Middle frontal gyrus (tissue), 1 donor: ENCODE measurements around the gene CAMK2G.
"Not testable (repeated sequence)": the region's sequence is repeated elsewhere in the genome, so short reads cannot be mapped to it uniquely, and the experiment has no call there.

Experiments
- DNase-seq: peaks from one replicate; pipeline ENCODE4 v3.0.0-alpha.2; 2015; ENCODE audit warnings: low spot score; ENCODE audit errors: extremely low spot score

The CAMK2G gene

DNA sequence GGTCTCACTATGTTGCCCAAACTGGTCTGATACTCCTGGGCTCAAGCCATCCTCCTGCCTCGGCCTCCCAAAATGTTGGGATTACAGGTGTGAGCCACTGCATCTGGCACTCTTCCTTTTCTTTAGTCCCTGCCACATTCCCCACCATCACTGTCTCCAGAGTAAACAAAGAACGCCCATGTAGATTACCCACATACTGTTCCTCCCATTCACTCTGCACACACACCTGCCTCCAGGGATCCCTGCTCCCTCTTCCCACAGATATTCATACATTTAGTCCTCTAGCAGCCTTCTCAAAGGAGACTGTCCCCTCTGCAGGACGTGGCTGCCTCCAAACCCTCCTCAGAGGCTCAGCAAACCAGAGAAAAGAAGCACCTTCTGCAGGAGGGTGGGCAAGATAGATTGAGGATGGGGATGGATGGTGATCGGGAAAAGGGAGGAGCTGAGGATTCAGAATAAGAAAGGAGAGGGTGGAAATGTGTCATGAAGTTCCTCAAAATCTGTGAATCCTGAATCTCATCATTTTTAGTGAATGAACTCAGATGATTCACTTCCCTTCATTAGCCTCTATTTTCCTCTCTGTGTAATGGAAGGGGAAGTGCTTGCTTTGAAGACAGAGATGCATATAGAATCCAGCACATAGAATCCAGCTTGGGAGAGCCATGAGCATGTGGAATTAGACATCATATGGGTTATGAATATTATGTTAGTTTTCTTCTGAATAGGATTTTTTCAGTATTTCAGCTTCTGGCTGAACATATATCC lies 31.1 kb upstream of the CAMK2G start:
- DNase-seq, result no peak

GRCh38 chr10:73902351-73902750 lies 28.0 kb upstream of the CAMK2G start:
- DNase-seq, result no peak

GRCh38 chr10:73901261-73901660 lies 26.9 kb upstream of the CAMK2G start:
- DNase-seq, result no peak

DNA sequence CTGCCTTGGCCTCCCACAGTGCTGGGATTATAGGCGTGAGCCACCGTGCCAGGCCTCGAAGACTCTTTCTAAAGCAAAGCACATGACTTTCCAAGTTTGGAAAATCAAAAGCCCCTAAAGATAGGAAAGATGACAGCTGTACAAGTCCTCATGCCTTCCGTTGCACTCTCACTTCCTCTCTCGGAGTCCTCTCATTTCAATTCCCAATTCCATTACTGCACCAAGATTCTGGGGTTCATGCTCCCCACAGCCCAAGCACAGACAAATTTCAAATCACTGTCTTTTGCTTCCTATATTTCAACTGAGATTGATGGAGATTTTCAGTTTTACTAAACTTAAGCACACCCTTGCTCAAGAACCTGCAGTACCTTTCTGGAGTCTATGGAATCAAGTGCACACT lies 25.7 kb upstream of the CAMK2G start:
- DNase-seq, result no peak

- no peak for DNase-seq
Measured at GRCh38 chr10:73899423-73899822, 25.1 kb upstream of the CAMK2G start.

GRCh38 chr10:73898730-73899410 lies 24.5 kb upstream of the CAMK2G start:
- DNase-seq, result no peak

GRCh38 chr10:73897693-73898092 lies 23.3 kb upstream of the CAMK2G start:
- DNase-seq, result no peak

DNA sequence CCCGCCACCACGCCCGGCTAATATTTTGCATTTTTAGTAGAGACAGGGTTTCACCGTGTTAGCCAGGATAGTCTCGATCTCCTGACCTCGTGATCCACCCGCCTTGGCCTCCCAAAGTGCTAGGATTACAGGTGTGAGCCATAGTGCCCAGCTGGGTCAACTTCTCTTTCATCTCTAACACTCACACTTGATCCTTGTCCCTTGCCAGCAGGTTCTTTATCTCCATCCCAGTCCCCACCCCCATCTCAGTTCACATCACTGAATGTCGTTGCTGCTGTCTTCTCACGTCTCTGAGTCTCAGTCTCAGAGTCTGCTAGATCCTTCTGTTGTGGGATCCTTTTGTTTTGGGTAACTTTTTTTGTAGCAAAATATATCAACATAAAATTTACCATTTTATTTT lies 21.0 kb upstream of the CAMK2G start:
- not testable (repeated sequence) for DNase-seq

- no peak for DNase-seq
Measured at GRCh38 chr10:73894245-73894971, 20.1 kb upstream of the CAMK2G start.

DNA sequence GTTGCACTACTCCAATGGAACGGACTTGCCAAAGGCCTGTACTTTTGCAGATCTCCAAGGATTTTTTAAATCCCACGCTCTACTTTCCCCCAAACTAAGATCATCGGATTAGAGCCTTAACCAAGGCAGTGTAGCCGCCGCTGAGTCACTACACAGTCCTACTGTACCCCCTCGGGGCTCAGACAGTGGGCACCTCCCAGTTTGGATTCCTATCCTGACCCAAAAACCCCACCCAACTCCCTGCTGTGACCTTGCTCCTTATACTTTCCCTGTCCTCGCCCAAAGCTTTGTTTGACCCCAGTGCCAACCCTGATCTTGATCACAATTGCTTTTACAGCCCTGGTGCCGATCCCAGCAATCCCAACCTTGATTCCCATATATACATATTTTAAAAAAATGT lies 19.1 kb upstream of the CAMK2G start:
- DNase-seq, result no peak

DNA sequence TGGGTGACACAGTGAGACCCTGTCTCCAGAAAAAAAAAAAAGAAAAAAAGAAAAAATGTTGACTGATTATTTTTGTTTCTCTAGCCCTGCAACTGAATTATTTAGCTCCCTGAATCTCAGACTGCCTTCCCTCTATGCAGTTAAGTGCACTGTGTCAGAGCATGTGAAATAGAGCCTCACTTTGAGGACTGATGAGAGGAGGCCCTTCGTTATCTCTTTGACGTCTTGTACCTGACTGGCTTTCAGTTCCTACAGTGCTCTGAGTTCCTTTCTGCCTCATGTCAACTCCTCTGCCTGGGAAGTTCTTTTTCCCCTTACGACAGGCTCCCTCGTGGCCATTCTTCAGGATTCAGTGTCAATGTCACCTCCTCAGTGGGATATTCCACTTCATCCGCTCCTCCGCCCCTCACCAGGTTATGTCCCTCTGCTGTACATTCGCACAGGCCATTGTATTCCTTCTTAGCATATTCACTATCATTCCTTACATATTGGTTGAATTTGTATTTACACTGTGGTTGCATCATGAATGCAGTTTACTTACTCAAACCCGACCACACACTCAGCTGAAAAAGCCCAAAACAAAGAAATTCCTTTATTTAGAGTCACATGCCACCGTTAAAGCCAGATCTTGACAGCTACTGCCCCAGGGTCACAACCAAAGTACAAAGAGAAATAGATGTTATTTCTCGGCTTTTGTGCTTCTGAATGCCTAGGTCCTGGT lies 18.1 kb upstream of the CAMK2G start:
- DNase-seq, result no peak

DNA sequence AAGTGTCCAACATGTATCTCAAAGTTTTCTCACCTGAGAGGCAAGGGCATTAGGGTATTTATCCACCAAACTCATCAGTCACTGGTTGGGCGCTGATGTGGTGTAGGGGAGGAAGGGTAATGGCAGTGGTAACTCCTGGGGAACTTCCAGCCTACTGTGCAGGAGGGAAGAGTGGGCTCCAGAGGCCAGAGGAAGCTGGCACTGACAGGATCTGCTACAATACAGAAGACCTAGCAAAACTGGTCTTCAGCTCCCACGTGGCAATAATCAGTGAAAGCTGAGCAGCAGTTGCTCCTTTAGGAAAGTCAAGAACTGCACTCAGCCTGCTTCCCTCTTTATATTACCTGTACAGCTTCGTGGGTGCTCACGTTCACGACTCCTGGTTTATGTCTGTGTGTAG lies 17.2 kb upstream of the CAMK2G start:
- no peak for DNase-seq

- not testable (repeated sequence) for DNase-seq
Measured at GRCh38 chr10:73890830-73891229, 16.5 kb upstream of the CAMK2G start.

DNA sequence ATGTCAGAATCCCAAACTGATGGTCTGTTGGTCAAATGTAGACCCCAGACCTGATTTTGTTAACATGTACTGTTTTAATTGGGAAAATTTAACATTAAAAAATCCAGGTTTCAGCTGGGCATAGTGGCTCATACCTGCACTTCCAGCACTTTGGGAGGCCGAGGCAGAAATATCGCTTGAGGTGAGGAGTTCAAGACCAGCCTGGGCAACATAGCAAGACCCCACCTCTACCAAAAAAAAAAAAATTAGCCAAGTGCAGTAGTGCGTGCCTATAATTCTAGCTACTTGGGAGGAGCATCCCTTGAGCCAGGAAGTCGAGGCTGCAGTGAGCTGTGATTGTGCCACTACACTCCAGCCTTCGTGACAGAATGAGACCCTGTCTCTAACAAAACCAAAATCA lies 15.9 kb upstream of the CAMK2G start:
- no peak for DNase-seq

- not testable (repeated sequence) for DNase-seq
Measured at GRCh38 chr10:73889416-73889815, 15.1 kb upstream of the CAMK2G start.

- no peak for DNase-seq
Measured at GRCh38 chr10:73889014-73889413, 14.7 kb upstream of the CAMK2G start.

DNA sequence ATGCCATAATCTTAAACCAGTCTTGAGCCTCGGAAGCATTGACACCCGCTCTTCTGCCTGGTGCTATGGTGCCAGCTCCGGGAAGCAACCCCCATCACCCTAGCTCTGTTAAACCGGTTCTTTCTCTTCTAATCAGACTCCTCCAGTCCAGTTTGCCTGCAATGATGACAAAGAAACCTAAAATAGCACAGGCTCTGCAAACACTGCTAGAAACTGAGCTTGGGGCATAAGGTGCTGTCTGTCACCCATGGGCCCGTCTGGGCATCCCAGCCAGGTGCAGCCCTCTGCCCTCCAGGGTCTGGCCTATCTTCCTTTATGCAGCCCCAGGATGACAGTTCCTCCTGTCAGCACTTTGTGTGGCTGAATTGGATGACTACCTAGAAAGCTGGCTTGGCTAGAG lies 14.2 kb upstream of the CAMK2G start:
- no peak for DNase-seq

DNA sequence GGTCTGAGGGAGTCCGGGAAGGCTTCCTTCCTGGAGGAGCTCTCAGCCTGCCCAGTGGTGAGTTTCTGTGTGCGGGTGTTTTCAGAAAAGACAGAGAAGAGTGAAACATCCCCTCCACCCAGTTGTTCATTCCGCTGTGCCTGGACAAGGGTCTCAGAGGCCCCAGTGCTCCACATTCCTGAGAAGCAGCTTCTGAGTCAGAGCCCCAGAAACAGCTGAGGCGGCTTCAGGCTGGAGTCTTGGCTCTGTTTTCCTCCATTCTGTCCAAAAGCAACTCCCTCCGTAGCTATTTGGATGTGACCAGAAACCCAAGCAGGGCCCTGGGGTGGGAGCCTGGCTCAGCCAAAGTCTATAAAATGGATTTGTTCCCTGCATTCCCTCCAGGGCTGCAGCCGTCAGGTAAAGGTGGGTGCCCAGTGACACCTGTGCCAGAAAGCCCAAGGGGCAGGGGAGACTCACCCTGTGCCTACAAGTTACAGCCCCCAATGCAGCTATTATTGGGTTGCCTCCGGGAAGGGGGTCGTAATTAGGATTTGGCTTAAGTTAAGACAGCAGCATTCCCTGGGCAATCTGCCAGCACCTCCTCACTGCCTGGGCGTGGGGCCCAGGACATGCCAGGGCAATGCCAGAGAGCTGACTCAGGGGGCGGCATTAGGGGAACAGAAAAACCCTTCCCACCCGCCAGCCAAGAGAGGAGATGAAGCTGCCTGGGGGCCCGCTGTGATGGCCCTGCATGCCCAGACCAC lies 13.1 kb upstream of the CAMK2G start:
- no peak for DNase-seq

GRCh38 chr10:73886661-73887293 lies 12.4 kb upstream of the CAMK2G start:
- DNase-seq, result no peak

- DNase-seq, result no peak
Measured at GRCh38 chr10:73886085-73886529, 11.8 kb upstream of the CAMK2G start.
